Measurements from ENCODE around the gene GLRA3. TPM values are rescaled to one million over a fixed set of nuclear protein-coding genes. Genes with fewer than 3 reads are reported as not detected.

GLRA3 gene
- total RNA-seq, 2 experiments from 2014 or later: not detected

GRCh38 chr4:174870311-174870710 lies 41.3 kb upstream of the GLRA3 start:
- intact Hi-C loops (cut with micrococcal nuclease): no loop called here
- no peaks in the 10 kb centered on the region for H3K27me3 Mint-ChIP-seq

GRCh38 chr4:174869339-174869738 lies 40.3 kb upstream of the GLRA3 start:
- no peaks in the 10 kb centered on the region for H3K36me3 Mint-ChIP-seq (ENCODE audit: low read depth)
- DNase-seq (no peak), ATAC-seq (no peak)
- ChIA-PET POLR2A (no interaction called here), CTCF (no interaction called here)
- no peak overlapping the region for H3K4me3 Mint-ChIP-seq
- TF ChIP-seq CTCF (IDR thresholded peaks at IDR 0.05): no peak
- no peaks in the 10 kb centered on the region for H3K4me1 Mint-ChIP-seq (ENCODE audit: low read depth)
- H3K27ac Mint-ChIP-seq: no peak overlapping the region
- intact Hi-C loops (cut with micrococcal nuclease): no loop called here
- H3K27me3 Mint-ChIP-seq: no peaks in the 10 kb centered on the region
- H3K9me3 Mint-ChIP-seq: no peaks in the 10 kb centered on the region

More at GRCh38 chr4:174870311-174870710, 41.3 kb upstream of the GLRA3 start:
- Mint-ChIP-seq H3K27ac (no peak overlapping the region), H3K36me3 (ENCODE audit: low read depth) (no peaks in the 10 kb centered on the region), H3K4me1 (ENCODE audit: low read depth) (no peaks in the 10 kb centered on the region), H3K4me3 (no peak overlapping the region), H3K9me3 (no peaks in the 10 kb centered on the region)
- POLR2A ChIA-PET: no interaction called here
- CTCF ChIA-PET: no interaction called here
- DNase-seq (no peak), ATAC-seq (no peak)
- no peak for TF ChIP-seq CTCF (IDR thresholded peaks at IDR 0.05)

- H3K4me1 Mint-ChIP-seq (ENCODE audit: low read depth): no peaks in the 10 kb centered on the region
- no peaks in the 10 kb centered on the region for H3K9me3 Mint-ChIP-seq
- no peak overlapping the region for H3K27ac Mint-ChIP-seq
- ATAC-seq: no peak
- intact Hi-C loops (cut with micrococcal nuclease): no loop called here
- DNase-seq: no peak
- H3K36me3 Mint-ChIP-seq (ENCODE audit: low read depth): no peaks in the 10 kb centered on the region
- H3K27me3 Mint-ChIP-seq: no peaks in the 10 kb centered on the region
- POLR2A ChIA-PET: no interaction called here
- CTCF ChIA-PET: no interaction called here
- no peak for TF ChIP-seq CTCF (IDR thresholded peaks at IDR 0.05)
- no peak overlapping the region for H3K4me3 Mint-ChIP-seq
These were observed 38.9 kb upstream of the GLRA3 start for GRCh38 chr4:174867903-174868302.

GRCh38 chr4:174865418-174865985 lies 36.5 kb upstream of the GLRA3 start:
- Mint-ChIP-seq H3K27me3 (no peaks in the 10 kb centered on the region), H3K9me3 (peaks cover 1% of the 10 kb centered on the region), H3K4me3 (no peak overlapping the region), H3K4me1 (ENCODE audit: low read depth) (no peaks in the 10 kb centered on the region), H3K27ac (no peak overlapping the region), H3K36me3 (ENCODE audit: low read depth) (no peaks in the 10 kb centered on the region)
- ChIA-PET CTCF (no interaction called here), POLR2A (no interaction called here)
- intact Hi-C loops (cut with micrococcal nuclease): no loop called here
- ATAC-seq (no peak), DNase-seq (no peak)
- no peak for TF ChIP-seq CTCF (IDR thresholded peaks at IDR 0.05)

GRCh38 chr4:174864031-174864430 lies 35.0 kb upstream of the GLRA3 start:
- H3K27ac Mint-ChIP-seq: no peak overlapping the region
- CTCF ChIA-PET: no interaction called here
- DNase-seq (no peak), ATAC-seq (no peak)
- H3K36me3 Mint-ChIP-seq (ENCODE audit: low read depth): no peaks in the 10 kb centered on the region
- H3K27me3 Mint-ChIP-seq: no peaks in the 10 kb centered on the region
- no peak for TF ChIP-seq CTCF (IDR thresholded peaks at IDR 0.05)
- intact Hi-C loops (cut with micrococcal nuclease): no loop called here
- peaks cover 1% of the 10 kb centered on the region for H3K9me3 Mint-ChIP-seq
- H3K4me3 Mint-ChIP-seq: no peak overlapping the region
- no peaks in the 10 kb centered on the region for H3K4me1 Mint-ChIP-seq (ENCODE audit: low read depth)
- POLR2A ChIA-PET: no interaction called here
